B cell (primary cell): ENCODE measurements around the gene ARHGEF19. TPM values are rescaled to one million over a fixed set of nuclear protein-coding genes. Genes with fewer than 3 reads are reported as not detected.

ENCODE experiments used
- ATAC-seq: fragments of 200-7000 bp; cut with Tn5 transposase; one replicate; pipeline ENCODE4 v1.10.0; 2021; ENCODE audit warnings: low read depth, mild to moderate bottlenecking, moderate number of reproducible peaks, moderate library complexity
- CTCF ChIA-PET: fragments of 350-600 bp; sonication (Branson Sonifier 250); formaldehyde crosslinking; loops from one replicate; lab custom pipeline; 2021; ENCODE audit warnings: antibody characterized with exemption, inconsistent platforms; lab: Charles Lee
- POLR2A ChIA-PET: fragments of 350-600 bp; sonication (Branson Sonifier 250); formaldehyde crosslinking; loops from one replicate; lab custom pipeline; 2021; ENCODE audit warnings: antibody characterized with exemption; lab: Charles Lee
- DNase-seq: peaks from one replicate; pipeline ENCODE4 v3.0.0; 2013
- H2AFZ ChIP-seq: 2 replicates; pipeline ENCODE4 v1.6.1; 2012; ENCODE audit warnings: mild to moderate bottlenecking, low read depth, low read length; ENCODE audit not compliant: insufficient read depth, poor library complexity, severe bottlenecking
- H3K27ac ChIP-seq, 2 donors: 1 replicate in 1 of 2; 2 replicates in 1 of 2; pipeline ENCODE4 v1.5.1; 2012 to 2013; ENCODE audit warnings: low read length in 2 of 2, mild to moderate bottlenecking in 2 of 2, moderate library complexity in 1 of 2
- H3K27me3 ChIP-seq, 4 experiments: fragments of 200-600 bp in 1 of 4; sonication (generic) in 1 of 4; replicated peaks in 1 of 4; 1 replicate in 2 of 4; 2 replicates in 2 of 4; pipeline versions ENCODE4 v1.6.1 to v1.7.0; 2013 to 2016; ENCODE audit warnings: low read length in 3 of 4, mild to moderate bottlenecking in 2 of 4, mixed read lengths in 1 of 4, moderate library complexity in 1 of 4; ENCODE audit not compliant: insufficient read depth in 4 of 4, control insufficient read depth in 3 of 4; ENCODE audit errors: control extremely low read depth in 1 of 4
- H3K36me3 ChIP-seq, 2 experiments: replicated peaks in 1 of 2; 1 replicate in 1 of 2; 2 replicates in 1 of 2; pipeline versions ENCODE4 v1.6.1 to v1.7.1; 2013; ENCODE audit warnings: low read length in 1 of 2; ENCODE audit not compliant: insufficient read depth in 2 of 2, control insufficient read depth in 1 of 2; ENCODE audit errors: control extremely low read depth in 1 of 2, extremely low read depth in 1 of 2
- H3K4me1 ChIP-seq, 2 donors: fragments of 200-600 bp in 1 of 2; sonication (generic) in 1 of 2; 1 replicate in 1 of 2; 2 replicates in 1 of 2; pipeline versions ENCODE4 v1.5.1 to v1.6.1; 2013 to 2017; ENCODE audit warnings: low read length in 2 of 2; ENCODE audit not compliant: control insufficient read depth in 2 of 2, insufficient read depth in 2 of 2
- H3K4me2 ChIP-seq: replicated peaks from 2 replicates; pipeline ENCODE3; 2012; ENCODE audit warnings: mild to moderate bottlenecking, low read depth, low read length; ENCODE audit not compliant: poor library complexity, severe bottlenecking
- H3K4me3 ChIP-seq, 5 experiments: fragments of 200-600 bp in 1 of 5; sonication (generic) in 1 of 5; 1 replicate in 3 of 5; 2 replicates in 2 of 5; pipeline versions ENCODE4 v1.5.1 to v1.7.0; 2011 to 2016; ENCODE audit warnings: low read length in 4 of 5, mild to moderate bottlenecking in 4 of 5, low read depth in 2 of 5, control low read depth in 1 of 5, moderate library complexity in 1 of 5; ENCODE audit not compliant: insufficient read depth in 1 of 5; ENCODE audit errors: control extremely low read depth in 1 of 5, extremely low read depth in 1 of 5
- H3K79me2 ChIP-seq: fragments of 200-600 bp; sonication (generic); one replicate; pipeline ENCODE4 v1.6.0; 2016; ENCODE audit warnings: low read length; ENCODE audit not compliant: control insufficient read depth, insufficient read depth
- H3K9ac ChIP-seq: fragments of 200-600 bp; sonication (generic); 2 replicates; pipeline ENCODE4 v1.6.1; 2017; ENCODE audit warnings: mild to moderate bottlenecking, low read length, moderate library complexity
- H3K9me3 ChIP-seq, 3 donors: one replicate each; pipeline versions ENCODE4 v1.6.1 to v1.7.1; 2013; ENCODE audit warnings: low read length in 2 of 3; ENCODE audit not compliant: control insufficient read depth in 2 of 3, insufficient read depth in 1 of 3; ENCODE audit errors: control extremely low read depth in 1 of 3
- H4K20me1 ChIP-seq: 2 replicates; pipeline ENCODE4 v1.6.0; 2012; ENCODE audit warnings: mild to moderate bottlenecking, low read length; ENCODE audit not compliant: insufficient read depth, control insufficient read depth, poor library complexity, severe bottlenecking
- H3K27ac Mint-ChIP-seq: one replicate; pipeline ENCODE4 v1.8.0; 2021; ENCODE audit warnings: mixed read lengths
- H3K27me3 Mint-ChIP-seq: one replicate; pipeline ENCODE4 v1.8.0; 2021; ENCODE audit warnings: mixed read lengths
- H3K4me1 Mint-ChIP-seq: one replicate; pipeline ENCODE4 v1.8.0; 2021; ENCODE audit warnings: mixed read lengths
- H3K4me3 Mint-ChIP-seq: one replicate; pipeline ENCODE4 v1.8.0; 2021; ENCODE audit warnings: mixed read lengths
- H3K9me3 Mint-ChIP-seq: one replicate; pipeline ENCODE4 v1.8.0; 2022; ENCODE audit warnings: mixed read lengths; ENCODE audit not compliant: insufficient read depth
- CTCF ChIP-seq: fragments of 200-600 bp; IDR thresholded peaks from one replicate; pipeline ENCODE4 v1.8.0; 2022; ENCODE audit warnings: antibody characterized with exemption, mild to moderate bottlenecking
- EZH2 ChIP-seq: IDR thresholded peaks from 2 replicates; pipeline ENCODE4 v1.6.1; 2012; ENCODE audit warnings: borderline replicate concordance, low read depth, mild to moderate bottlenecking, moderate library complexity, low read length; ENCODE audit not compliant: insufficient read depth, poor library complexity, severe bottlenecking
- WGBS: methylation state at CpG from one replicate; pipeline ENCODE4 v1.1.5; 2013; ENCODE audit warnings: missing lambda C conversion rate; ENCODE audit not compliant: insufficient coverage; 5-methylcytosine and 5-hydroxymethylcytosine counted together
- intact Hi-C: fragments of 100-400 bp; cut with micrococcal nuclease; formaldehyde crosslinking; loops from one replicate; pipeline ENCODE4 v1.10.0; 2022
- polyA plus RNA-seq: library from polyadenylated mRNA; depleted of rRNA; stranded (reverse); fragments of >200 nt; gene quantifications from 2 replicates; pipeline ENCODE4 v1.2.3, GENCODE V29; 2012
- total RNA-seq, 2 donors: library from RNA; stranded (reverse); fragments of 120-200 nt in 1 of 2; gene quantifications; 1 replicate in 1 of 2; 2 replicates in 1 of 2; pipeline versions ENCODE4 v1.2.3 to v1.2.4, GENCODE V29; 2013 to 2022

The ARHGEF19 gene
- total and polyA plus RNA-seq, 2 donors (not counting 1 experiment from before 2014, with no cell fraction given), result 13.9 to 20.9 TPM

GRCh38 chr1:16186655-16187235 is 25.7 kb downstream of the ARHGEF19 start:
- Histone ChIP-seq H3K4me2 (no peak overlapping the region), H3K4me3 (no peak overlapping the region), H3K4me1 (peaks cover 5 to 7% of the 10 kb centered on the region in 2 donors), H3K9ac (no peak overlapping the region), H3K36me3 (no peaks in the 10 kb centered on the region), H3K79me2 (no peaks in the 10 kb centered on the region), H3K27ac (no peak overlapping the region), H3K9me3 (no peaks in the 10 kb centered on the region), H2AFZ (no peak overlapping the region), H4K20me1 (no peaks in the 10 kb centered on the region), H3K27me3 (peaks cover 0 to 26% (median 9%) of the 10 kb centered on the region in 4 experiments)
- CTCF ChIA-PET, result interaction anchor here (0.6 to 12.1 kb wide), 17 partner anchors 9 to 395 kb away, joined by 3 to 237 read pairs (median 4); partner anchors contain the start of gene FAM131C
- intact Hi-C loops, result loop anchor here (1.0 kb wide), 4 partner anchors 58 to 394 kb away; no protein-coding TSS in a partner anchor
- H3K4me1 Mint-ChIP-seq, result peaks cover 2% of the 10 kb centered on the region
- POLR2A ChIA-PET, result interaction anchor here (0.6 kb wide), 1 partner anchor 112 kb away, joined by 5 read pairs; no protein-coding TSS in a partner anchor
- H3K4me3 Mint-ChIP-seq, result no peak overlapping the region
- ATAC-seq (no peak), DNase-seq (no peak)
- no peak overlapping the region for H3K27ac Mint-ChIP-seq
- WGBS, result 96% methylated on average over 4 of the region's 9 CpGs
- TF ChIP-seq EZH2 (no peak), CTCF (no peak)
- H3K27me3 Mint-ChIP-seq, result peaks cover 24% of the 10 kb centered on the region
- no peaks in the 10 kb centered on the region for H3K9me3 Mint-ChIP-seq
